A172 (cell line): ENCODE results near the gene CIROP. TPM values are rescaled to one million over a fixed set of nuclear protein-coding genes. Genes with fewer than 3 reads are reported as not detected.
A peak's percentile ranks its signal among the peaks of the same experiment; 100 is the strongest.
"Not testable (repeated sequence)": the region's sequence is repeated elsewhere in the genome, so short reads cannot be mapped to it uniquely, and the experiment has no call there.

Experiments
- DNase-seq: peaks from one replicate; pipeline ENCODE4 v3.0.0-alpha.2; 2015; ENCODE audit warnings: low spot score
- total RNA-seq: library from RNA; depleted of rRNA; stranded (reverse); fragments of >200 nt; shearing (Covaris generic); gene quantifications from 2 replicates; pipeline ENCODE4 v1.2.3, GENCODE V29; 2014

The CIROP gene
- total RNA-seq, 1 experiment from 2014 or later, result not detected

DNA sequence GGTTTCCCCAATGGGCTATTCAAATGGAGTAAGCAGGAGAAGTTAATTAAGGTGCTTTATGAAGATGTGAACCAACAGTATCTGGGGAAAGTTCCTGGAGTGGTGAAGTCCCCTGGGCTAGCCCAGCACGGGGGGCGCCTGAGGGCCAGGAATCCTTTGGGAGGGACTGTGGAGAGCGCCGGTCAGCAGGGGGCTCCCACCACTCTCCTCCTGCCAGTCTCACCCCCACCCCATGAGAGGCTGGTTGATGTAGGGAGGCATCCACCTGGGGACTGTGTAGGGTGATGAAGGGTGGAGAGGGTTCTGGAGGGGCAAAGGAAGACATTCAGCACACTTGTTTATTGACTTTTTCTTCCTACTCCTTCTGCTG, 9.9 kb upstream of the CIROP start:
- DNase-seq, result no peak

DNA sequence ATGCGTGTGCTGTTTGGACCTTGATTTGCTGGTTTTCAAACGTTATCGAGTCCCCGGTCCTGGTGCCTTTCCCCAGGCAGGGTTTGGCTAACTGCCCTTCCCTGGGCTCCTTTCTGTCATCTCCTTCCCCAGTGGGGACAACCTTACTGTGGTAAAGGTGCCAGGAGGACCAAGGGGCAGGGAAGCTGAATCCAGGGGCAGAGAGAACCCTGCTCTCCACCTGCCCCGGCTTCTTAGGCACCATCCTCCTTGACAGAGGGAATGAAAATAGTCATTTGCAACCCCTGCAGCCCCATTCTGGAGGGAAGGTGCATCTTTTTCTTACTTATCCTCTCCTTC, 9.3 kb upstream of the CIROP start:
- no peak for DNase-seq

DNA sequence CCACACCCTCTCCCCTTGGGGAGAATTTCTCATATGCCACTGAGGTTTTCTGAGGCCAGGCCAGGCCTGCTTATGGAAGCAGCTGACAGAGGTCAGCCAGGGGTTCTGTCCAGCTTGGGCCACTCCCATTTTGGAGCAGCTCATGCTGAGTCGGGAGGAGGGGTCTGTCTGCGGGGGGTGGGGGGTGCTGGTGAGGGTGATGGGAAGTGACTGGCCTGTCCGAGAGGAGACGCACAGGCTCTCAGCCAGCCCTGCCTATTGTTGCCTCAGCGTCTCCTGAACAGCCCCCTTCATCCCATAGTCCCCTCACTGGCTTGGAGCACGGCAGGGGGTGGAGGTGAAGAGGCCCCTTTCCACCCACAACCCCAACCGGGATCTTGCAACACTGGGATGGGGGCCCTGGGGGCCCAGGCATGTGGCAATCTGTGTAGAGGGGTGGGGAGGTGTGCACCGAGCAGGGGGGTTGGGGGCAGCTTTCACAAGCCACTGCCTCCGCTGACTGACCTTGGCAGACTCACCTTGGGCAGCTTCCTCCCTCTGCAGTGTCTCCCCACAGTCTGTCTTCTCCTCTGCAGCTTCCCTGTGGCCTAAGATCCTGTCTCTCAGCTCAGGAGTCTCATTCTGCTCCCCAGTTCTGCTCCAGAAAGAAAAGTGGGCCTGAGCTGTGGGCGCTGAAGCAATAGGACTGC, 8.8 kb upstream of the CIROP start:
- DNase-seq, result no peak

DNA sequence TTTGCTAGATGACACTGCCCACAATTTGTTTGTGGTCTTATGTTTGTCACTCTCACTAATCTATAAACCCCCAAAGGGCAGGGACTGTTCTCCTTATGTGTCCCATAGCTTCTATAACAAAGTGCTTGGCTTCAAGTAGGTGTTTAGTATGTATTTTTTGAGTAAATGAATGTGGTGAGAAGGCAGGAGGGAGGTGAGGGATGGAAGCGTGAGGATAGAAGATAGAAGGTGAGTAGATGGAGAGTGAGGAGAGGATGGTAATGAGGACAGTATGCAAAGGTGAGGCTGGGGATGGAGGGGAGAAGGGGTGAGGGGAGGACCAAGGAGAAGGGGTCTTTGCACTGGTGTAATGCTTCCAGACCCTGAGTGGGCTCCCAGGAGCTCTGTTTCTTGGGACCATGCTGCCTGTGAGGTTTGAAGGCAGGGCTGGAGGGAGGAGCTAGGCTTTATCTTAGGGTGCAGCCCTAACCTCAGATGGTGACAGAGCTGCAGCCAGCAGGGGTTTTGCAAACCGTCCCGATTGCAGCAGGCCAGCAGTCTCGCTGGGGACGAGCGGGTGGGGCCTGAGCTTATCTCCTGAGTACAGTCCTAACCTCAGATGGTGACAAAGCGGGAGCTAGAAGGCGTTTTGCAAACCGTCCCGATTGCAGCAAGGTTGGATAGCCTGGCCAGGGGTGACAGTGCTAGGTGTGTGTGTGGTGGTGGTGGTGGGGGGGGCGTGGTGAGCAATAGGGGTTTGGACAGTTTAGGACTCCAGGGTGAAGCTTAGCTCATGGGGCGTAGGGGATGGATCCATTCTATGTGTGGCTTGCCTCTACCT, 7.8 kb upstream of the CIROP start:
- DNase-seq, result no peak

DNA sequence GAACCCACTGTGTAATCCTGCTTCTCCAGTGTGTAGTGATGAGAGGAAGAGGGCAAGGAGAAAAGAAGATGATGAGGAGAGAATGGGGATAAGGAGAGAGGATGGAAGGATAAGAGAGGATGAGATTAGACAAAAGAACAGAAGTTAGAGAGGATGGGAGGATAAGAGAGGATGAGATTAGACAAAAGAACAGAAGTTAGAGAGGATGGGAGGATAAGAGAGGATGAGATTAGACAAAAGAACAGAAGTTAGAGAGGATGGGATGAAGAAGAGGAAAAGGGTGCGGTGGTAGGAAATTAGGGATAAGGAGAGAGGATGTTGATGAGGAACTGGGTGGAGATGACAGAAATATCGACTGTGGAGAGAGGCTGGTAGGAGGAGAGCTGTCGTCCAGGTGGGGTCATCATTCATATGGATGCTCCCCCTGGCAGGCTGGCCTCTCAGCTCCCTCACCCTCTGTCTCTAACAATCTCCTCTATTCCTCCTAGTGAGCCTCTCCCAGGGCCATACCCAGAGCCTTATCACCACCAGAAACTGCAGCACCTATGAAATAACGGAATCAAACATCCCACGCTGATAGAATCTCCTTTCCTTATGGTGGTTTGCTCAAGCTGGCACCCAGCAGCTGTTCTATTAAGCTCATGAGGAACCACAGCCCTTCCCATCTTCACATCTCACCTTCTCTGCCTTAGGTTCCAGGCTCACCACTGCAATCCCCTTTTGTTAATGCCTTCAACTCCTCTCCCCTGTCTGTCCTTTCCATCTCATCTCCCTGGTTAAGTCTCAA, 6.0 kb upstream of the CIROP start:
- no peak for DNase-seq

DNA sequence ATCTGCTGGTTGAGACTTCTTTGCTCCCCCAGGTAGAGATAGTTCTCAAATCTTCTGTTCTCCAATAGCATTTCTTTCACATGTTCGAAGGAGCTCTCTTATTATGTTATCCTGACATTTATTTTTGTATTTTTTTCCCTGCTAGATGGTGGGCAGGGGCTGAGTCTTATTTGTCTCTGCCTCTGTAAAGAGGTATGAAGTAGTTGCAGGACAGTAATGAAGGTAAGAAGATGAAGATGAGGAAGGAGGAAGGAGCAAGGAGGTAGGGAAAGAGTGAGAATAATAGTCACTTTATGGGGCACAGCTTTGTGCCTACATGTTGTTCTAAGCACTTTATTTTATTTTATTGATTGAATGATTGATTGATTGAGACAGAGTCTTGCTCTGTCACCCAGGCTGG, 5.0 kb upstream of the CIROP start:
- DNase-seq, result no peak

DNA sequence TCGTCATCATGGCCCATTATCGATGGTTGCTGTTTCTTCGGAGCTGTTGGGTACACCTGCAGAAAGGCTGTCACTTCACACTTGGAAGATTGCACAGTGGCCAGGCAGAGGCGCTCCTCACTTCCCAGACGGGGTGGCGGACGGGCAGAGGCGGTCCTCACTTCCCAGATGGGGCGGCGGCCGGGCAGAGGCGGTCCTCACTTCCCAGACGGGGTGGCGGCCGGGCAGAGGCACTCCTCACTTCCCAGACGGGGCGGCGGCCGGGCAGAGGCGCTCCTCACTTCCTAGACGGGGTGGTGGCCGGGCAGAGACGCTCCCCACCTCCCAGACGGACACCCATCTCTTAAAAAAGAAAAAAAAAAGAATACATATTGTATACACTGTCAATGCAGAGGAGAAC, 3.4 kb upstream of the CIROP start:
- DNase-seq, result not testable (repeated sequence)

DNA sequence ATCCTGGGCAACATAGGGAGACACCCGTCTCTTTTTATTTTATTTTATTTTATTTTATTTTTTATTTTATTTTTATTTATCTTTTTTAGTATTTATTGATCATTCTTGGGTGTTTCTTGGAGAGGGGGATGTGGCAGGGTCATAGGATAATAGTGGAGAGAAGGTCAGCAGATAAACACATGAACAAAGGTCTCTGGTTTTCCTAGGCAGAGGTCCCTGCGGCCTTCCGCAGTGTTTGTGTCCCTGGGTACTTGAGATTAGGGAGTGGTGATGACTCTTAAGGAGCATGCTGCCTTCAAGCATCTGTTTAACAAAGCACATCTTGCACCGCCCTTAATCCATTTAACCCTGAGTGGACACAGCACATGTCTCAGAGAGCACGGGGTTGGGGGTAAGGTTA, 2.8 kb upstream of the CIROP start:
- DNase-seq, result not testable (repeated sequence)

DNA sequence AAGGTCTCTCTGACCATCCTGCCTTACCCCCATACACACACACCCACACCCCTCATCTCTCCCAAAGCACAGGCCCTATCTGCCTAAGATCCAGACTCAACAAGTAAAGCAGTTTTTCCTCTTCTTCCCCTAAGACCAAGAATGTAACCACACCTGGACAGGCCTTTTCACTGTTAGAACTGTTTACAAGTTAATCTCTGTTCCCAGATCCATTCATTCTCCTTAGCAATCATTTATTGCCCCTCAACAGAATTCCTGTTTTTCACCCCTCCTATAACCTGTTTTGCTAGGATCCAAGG, 1.9 kb upstream of the CIROP start:
- no peak for DNase-seq

DNA sequence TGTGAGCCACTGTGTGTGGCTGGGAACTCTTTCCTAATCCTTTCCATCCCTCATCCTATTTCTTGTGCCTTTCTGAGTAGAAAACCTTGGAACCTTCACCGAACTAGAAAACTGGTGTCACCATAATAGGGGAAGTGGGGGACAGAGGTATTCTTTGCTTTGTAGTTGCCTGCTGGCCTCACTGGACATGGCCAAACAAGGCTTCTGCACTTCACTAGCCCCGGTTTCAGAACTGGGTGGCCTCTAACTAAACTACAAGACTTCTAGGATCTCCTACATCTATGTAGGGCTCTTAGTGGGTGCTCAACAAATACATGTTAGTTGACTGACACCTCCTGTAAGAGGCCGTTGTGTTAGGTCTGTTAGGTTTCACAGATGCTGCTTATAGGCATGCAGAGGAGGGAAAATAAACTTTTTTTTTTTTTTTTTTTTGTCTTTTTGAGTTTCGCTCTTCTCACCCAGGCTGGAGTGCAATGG, 597 bp upstream of the CIROP start:
- DNase-seq, result no peak

DNA sequence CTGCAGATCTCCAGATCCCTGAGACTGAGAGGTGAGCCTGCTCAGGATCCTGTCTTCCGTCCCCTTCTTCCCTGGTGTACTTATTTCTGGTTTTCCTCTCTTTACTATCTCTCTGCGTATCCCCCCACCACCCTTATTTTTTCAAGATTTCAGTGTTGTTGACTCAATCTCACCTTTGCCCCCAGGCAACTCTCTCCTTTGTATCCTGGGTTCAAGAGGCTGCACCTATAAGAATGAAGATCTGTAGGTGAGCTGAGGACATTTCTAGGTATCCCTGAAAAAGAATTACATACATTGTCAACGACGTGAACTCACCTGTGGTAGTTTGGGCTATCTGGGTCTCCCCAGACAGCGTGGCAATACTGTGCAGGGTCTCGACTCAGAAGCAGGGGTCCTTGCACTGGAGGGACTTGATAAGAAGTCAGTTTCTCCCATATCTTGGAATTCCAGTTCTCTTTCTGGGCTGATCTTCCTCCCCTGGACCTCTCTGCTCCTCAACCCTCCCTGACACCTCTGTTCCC, 659 bp downstream of the CIROP start:
- no peak for DNase-seq

DNA sequence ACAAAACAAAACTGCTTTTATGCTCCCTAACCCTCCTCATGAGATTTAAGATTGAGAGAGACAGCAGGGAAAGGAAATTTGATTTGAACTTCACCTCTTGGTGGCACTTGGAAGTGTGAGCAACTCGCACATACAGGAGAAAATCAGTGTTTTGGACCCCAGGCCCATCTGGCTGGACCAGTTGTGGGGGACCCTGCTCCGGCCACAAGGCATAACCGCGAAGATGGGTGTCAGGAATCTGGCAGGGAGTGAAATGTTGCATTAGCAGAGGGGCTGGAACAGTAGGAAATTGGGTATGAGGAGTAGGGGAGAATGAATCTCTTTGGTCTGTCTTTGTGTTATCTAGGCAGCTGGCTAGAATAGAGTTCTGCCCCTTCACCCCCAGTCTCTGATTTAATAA, 1.2 kb downstream of the CIROP start:
- no peak for DNase-seq

DNA sequence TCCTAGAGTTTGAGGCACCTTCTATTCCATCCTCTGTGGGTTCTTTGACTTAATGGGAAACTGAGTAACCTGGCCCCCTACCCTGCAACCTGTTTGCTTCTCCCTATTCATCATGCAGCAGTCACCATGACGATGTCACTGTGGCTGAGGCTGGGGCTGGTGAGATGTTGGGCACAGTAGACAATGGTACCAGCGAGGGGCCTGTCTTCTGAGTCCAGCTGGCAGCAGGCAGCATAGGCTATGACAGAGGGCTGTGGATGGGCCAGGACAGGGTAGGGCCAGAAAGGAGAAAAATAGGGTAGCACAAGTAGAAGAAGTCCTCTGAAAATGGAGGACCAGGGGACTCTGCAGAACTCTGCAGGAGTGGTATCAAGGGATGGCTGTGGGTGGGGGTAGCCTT, 2.0 kb downstream of the CIROP start:
- no peak for DNase-seq

DNA sequence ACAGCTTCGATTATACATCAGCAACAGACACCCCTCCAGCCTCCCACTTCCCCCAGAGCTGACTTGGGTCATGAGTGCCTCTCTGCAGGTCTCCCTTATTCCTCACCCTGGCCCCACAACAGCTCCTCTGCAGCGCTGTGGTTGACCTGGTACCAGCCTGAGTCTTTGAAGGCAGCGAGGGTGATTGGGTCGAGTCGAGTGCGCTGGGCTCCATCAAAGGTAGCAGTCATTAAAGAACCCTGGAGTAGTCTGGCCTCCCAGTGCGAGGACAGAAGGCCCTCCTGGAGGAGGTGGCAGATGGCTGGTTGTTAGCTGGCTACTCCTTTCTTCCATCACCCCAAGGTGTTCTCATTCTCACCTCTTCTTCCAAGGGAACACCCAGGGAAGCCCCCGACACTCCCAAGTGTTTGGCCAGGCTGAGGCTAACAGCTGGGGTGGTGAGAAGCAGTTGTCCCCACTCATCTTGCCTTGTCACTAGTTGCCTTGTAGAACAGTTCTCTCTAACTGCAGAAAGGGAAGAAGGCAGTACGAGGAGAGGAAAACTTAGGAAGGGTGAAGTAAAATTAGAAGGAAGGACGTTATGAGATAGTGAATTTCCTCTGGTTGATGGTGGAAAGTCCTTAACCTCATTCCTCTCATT, 2.7 kb downstream of the CIROP start:
- no peak for DNase-seq

DNA sequence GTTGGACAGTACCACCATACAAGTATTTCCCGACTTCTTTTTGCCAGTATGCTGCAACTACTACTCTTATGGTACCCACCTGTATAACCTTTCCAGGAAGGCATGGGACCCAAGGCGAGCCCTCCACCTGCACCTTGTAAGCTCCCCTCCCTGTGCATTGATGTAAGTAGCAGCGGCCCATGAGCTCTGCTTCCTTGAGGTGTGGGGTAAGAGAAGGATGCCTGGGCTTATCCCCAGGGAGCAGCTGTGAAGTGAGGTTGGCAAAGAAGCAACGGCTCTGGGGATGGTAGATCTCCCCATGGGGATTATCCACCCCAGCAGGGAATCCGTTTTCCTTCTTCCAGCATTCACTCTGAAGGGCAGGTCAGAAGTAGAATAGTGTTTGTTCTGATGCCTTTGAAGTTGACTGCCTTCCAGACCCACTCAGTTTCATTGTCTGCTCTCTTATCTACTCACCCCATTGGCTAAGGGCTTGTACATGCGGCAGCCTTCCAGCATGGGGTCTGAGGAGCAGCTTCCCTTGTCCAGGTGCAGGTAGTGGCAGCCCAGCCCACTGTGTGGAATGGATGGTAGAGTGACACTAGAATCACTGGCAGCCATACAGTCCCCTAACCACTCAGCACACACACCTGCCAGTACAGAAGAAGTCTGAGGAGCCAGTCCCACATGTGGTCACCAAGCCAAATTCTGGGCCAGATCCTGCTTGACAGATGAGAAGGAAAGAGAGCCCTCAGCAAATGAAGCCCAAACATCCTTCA, 3.4 kb downstream of the CIROP start:
- no peak for DNase-seq

DNA sequence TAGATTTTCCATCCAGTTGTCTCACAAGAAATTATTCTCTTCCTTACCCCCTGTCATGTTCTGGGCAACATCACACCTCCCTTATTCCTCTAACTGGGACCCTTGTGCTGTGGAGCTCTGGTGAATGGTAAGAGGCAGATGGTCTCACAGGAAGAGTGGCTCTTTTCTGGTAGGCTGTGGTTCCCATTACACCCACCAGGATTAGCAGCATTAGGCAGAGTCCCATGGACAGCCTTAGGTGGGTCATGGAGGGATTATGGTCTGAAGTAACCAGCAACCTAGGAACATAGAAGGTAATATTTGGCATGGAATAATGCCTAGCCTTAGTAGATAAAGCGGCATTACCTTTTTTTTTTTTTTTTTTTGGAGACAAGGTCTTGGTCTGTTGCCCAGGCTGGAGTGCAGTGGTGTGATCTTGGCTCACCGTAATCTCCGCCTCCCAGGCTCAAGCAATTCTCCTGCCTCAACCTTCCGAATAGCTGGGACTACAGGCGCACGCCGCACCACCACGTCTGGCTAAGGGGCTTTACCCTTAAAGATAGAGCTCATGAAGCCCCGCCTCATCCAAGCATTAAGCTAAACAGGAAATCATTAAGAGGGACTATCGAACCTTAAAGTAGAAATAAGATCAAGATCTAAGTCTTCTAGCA, 5.5 kb downstream of the CIROP start:
- no peak for DNase-seq

DNA sequence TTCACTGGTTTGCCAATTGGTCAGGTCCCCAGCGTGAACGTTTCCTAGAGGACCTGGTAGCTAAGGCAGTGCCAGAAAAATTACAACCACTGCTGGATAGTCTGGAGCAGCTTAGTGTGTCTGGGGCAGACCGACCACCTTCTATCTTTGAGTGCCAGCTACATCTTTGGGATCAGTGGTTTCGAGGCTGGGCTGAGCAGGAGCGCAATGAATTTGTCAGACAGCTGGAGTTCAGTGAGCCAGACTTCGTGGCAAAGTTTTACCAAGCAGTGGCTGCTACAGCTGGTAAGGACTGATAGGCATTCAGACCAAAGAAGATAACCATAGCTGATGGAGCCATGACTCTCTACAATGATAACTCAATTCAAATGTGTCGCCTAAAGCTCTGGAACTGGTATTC, 7.0 kb downstream of the CIROP start:
- no peak for DNase-seq

DNA sequence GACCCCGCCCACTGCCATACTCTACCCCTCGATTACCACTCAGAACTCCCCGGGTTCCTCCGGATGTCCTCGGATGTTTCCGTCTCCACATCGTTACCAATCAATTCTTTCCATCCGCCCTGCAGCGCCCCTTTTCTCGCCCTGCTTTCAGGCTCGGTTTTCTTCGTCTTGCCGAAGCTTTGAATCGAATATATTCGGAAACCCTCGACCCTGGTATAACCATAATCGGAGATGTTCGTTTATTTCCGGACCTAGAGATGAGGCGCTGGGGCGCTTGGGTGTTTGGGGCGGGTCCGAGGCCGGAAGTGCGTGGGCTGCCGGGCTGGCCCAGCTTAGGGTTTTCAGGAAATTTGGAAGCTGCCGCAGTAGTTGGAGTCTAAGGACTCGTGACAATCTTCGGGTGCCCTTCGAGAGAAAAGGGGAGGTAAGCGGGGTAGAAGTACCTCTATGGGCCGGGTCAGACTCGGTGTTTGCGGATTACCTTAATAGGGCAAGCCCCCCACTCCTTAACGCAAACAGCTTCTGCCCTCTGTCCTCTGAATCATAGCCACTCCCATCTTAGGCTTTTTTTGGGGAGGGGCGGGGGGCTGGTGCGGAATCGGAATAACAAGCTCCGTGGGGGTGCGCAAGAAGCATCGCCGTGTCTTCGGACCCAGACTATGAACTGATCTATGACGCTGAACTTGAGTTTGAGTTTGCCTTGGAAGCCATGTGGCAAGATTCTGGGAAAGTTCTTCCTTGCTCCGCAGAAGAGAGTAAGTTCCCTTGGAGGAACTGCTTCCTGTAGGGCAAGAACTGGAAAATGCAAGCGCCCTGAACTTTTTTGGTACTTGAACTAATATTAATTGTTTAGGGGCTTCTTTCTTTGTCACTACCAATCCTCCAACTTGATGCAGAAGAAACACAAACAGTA, 9.3 kb downstream of the CIROP start, which contains the start of gene C14orf119:
TSS of gene C14orf119 (plus strand) at position 310 of the 913 bp plus-strand sequence. CDS start 2,154 bp downstream, outside the sequence.
- DNase-seq, result peak; percentile 96

DNA sequence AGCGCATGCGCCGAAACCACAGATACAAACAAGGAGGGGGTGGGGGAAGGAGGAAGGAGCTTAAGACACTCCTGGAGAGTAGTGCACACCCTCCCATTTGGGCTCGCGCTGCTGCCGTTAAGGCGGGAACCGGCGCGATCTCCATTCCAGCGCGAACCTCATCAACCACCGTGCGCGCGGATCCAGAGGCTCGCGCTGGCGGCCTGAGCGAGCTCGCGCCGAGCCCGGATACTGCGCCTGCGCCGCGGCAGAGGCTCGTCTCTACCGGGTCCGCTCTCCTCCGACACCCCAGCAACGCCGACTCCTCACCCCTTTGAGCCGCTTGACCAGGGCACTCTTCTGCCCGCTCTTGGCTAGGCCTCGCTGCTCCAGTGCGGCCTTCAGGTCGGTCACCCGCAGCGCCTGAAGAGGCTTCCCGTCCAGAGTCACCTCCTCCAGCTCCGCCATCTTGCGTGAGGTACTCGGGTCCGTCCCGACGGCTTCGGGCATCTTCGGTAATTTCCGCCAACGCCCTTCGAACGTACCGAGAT, 10.1 kb downstream of the CIROP start, which contains the start of gene ACIN1:
TSS of gene ACIN1 (minus strand) at position 471 of the 530 bp plus-strand sequence. CDS start at position 447, 24 bp downstream.
- peak; percentile 56 for DNase-seq
